Peyer's patch (tissue), 4 donors: ENCODE results near the gene XAGE2.

Source experiments
- CTCF ChIP-seq, 6 experiments: fragments of 450-650 bp in 4 of 6; fragments of 200-600 bp in 2 of 6; sonication (generic) in 1 of 6; IDR thresholded peaks; one replicate each; pipeline ENCODE4 v1.5.1; 2017 to 2019; ENCODE audit warnings: antibody characterized with exemption in 6 of 6, mild to moderate bottlenecking in 3 of 6, moderate library complexity in 1 of 6
- POLR2A ChIP-seq, 2 donors: fragments of 450-650 bp; IDR thresholded peaks; one replicate each; pipeline ENCODE4 v1.5.1; 2017; ENCODE audit warnings: antibody characterized with exemption in 2 of 2, mild to moderate bottlenecking in 2 of 2, moderate library complexity in 2 of 2

- TF ChIP-seq CTCF (IDR thresholded peaks at IDR 0.05) (no peak), POLR2A (IDR thresholded peaks at IDR 0.05) (no peak)
Observed at GRCh38 chrX:52380993-52381392, 12.2 kb downstream of the XAGE2 start.
